ENCODE data around the gene PDE1A.

- no peak for TF ChIP-seq CTCF (IDR thresholded peaks at IDR 0.05)
- no peak for TF ChIP-seq POLR2A (IDR thresholded peaks at IDR 0.05)
These were observed 21.0 kb upstream of the PDE1A start for GRCh38 chr2:182447863-182448262.

Data from thyroid gland (tissue), 4 donors.